HUES64 (cell line): ENCODE measurements around the gene DCST2.

ENCODE experiments used
- H3K27ac ChIP-seq: 2 replicates; pipeline ENCODE4 v1.7.0; 2013; ENCODE audit warnings: low read depth, low read length, inconsistent platforms
- H3K27me3 ChIP-seq: 2 replicates; pipeline ENCODE4 v1.6.1; 2013; ENCODE audit warnings: mild to moderate bottlenecking, low read length; ENCODE audit not compliant: insufficient read depth
- H3K36me3 ChIP-seq: 2 replicates; pipeline ENCODE4 v1.6.1; 2013; ENCODE audit warnings: mild to moderate bottlenecking, low read length; ENCODE audit not compliant: insufficient read depth
- H3K4me1 ChIP-seq: 2 replicates; pipeline ENCODE4 v1.6.1; 2013; ENCODE audit warnings: mild to moderate bottlenecking, low read length, moderate library complexity; ENCODE audit not compliant: insufficient read depth
- H3K4me3 ChIP-seq: 2 replicates; pipeline ENCODE4 v1.5.1; 2013; ENCODE audit warnings: mild to moderate bottlenecking, low read length, moderate library complexity
- H3K9ac ChIP-seq: 2 replicates; pipeline ENCODE4 v1.6.1; 2013; ENCODE audit warnings: mild to moderate bottlenecking, low read depth, low read length
- H3K9me3 ChIP-seq: 2 replicates; pipeline ENCODE4 v1.6.1; 2013; ENCODE audit warnings: low read depth, low read length; ENCODE audit not compliant: insufficient read depth
- WGBS: fragments of 150-250, 120-280 bp; methylation state at CpG from one replicate; pipeline ENCODE4 v1.1.7; 2013; ENCODE audit warnings: missing lambda C conversion rate; 5-methylcytosine and 5-hydroxymethylcytosine counted together

The DCST2 gene

GRCh38 chr1:155012026-155012546, 21.5 kb downstream of the DCST2 start:
- Histone ChIP-seq H3K27me3 (no peaks in the 10 kb centered on the region), H3K36me3 (peaks cover 25% of the 10 kb centered on the region), H3K9ac (no peak overlapping the region), H3K9me3 (no peaks in the 10 kb centered on the region), H3K27ac (peak overlapping the region; percentile 58), H3K4me3 (peak overlapping the region; percentile 22; the same call in 1 of the 2 replicates), H3K4me1 (peaks cover 24% of the 10 kb centered on the region)
- 16% methylated on average over 9 of the region's 9 CpGs for WGBS

- peaks cover 25% of the 10 kb centered on the region for H3K36me3 ChIP-seq
- 100% methylated on average over 2 of the region's 6 CpGs for WGBS
These were observed 22.1 kb downstream of the DCST2 start for GRCh38 chr1:155011437-155012025.

GRCh38 chr1:155011004-155011416, 22.6 kb downstream of the DCST2 start:
- peaks cover 17% of the 10 kb centered on the region for H3K4me1 ChIP-seq
- peaks cover 21% of the 10 kb centered on the region for H3K36me3 ChIP-seq
- H3K27ac ChIP-seq, result no peak overlapping the region
- H3K9ac ChIP-seq, result no peak overlapping the region
- H3K27me3 ChIP-seq, result no peaks in the 10 kb centered on the region
- WGBS, result 88% methylated on average over 3 of the region's 5 CpGs
- H3K9me3 ChIP-seq, result no peaks in the 10 kb centered on the region
- no peak overlapping the region for H3K4me3 ChIP-seq

More at GRCh38 chr1:155011437-155012025, 22.1 kb downstream of the DCST2 start:
- no peak overlapping the region for H3K9ac ChIP-seq
- peaks cover 19% of the 10 kb centered on the region for H3K4me1 ChIP-seq
- no peaks in the 10 kb centered on the region for H3K27me3 ChIP-seq
- H3K4me3 ChIP-seq, result no peak overlapping the region
- no peak overlapping the region for H3K27ac ChIP-seq
- no peaks in the 10 kb centered on the region for H3K9me3 ChIP-seq

GRCh38 chr1:155010211-155010918, 23.2 kb downstream of the DCST2 start:
- Histone ChIP-seq H3K4me1 (peaks cover 17% of the 10 kb centered on the region), H3K4me3 (no peak overlapping the region), H3K36me3 (peaks cover 15% of the 10 kb centered on the region), H3K9ac (no peak overlapping the region), H3K27ac (no peak overlapping the region), H3K27me3 (no peaks in the 10 kb centered on the region), H3K9me3 (no peaks in the 10 kb centered on the region)
- WGBS, result 74% methylated on average over 4 of the region's 11 CpGs

GRCh38 chr1:155009742-155010141, 23.8 kb downstream of the DCST2 start:
- no peak overlapping the region for H3K9ac ChIP-seq
- H3K4me3 ChIP-seq, result no peak overlapping the region
- 88% methylated on average over 3 of the region's 5 CpGs for WGBS
- H3K9me3 ChIP-seq, result no peaks in the 10 kb centered on the region
- H3K27ac ChIP-seq, result no peak overlapping the region
- peaks cover 19% of the 10 kb centered on the region for H3K4me1 ChIP-seq
- H3K36me3 ChIP-seq, result peaks cover 9% of the 10 kb centered on the region
- H3K27me3 ChIP-seq, result no peaks in the 10 kb centered on the region

GRCh38 chr1:155009221-155009711, 24.3 kb downstream of the DCST2 start:
- Histone ChIP-seq H3K27ac (no peak overlapping the region), H3K9me3 (no peaks in the 10 kb centered on the region), H3K36me3 (peaks cover 4% of the 10 kb centered on the region), H3K27me3 (no peaks in the 10 kb centered on the region), H3K4me3 (no peak overlapping the region; the same call in 1 of the 2 replicates), H3K9ac (no peak overlapping the region), H3K4me1 (peaks cover 24% of the 10 kb centered on the region)
- WGBS, result 94% methylated on average over 12 of the region's 12 CpGs

- no peaks in the 10 kb centered on the region for H3K36me3 ChIP-seq
- WGBS, result 73% methylated on average over 11 of the region's 16 CpGs
- H3K27me3 ChIP-seq, result no peaks in the 10 kb centered on the region
- no peak overlapping the region for H3K9ac ChIP-seq
- peaks cover 26% of the 10 kb centered on the region for H3K4me1 ChIP-seq
- peak overlapping the region; percentile 28; the same call in 1 of the 2 replicates for H3K4me3 ChIP-seq
- H3K9me3 ChIP-seq, result no peaks in the 10 kb centered on the region
- H3K27ac ChIP-seq, result peak overlapping the region; percentile 49; the same call in 1 of the 2 replicates
These were observed 25.3 kb downstream of the DCST2 start for GRCh38 chr1:155008015-155008941.

GRCh38 chr1:155007251-155007828, 26.2 kb downstream of the DCST2 start:
- no peaks in the 10 kb centered on the region for H3K36me3 ChIP-seq
- H3K27me3 ChIP-seq, result no peaks in the 10 kb centered on the region
- 91% methylated on average over 6 of the region's 6 CpGs for WGBS
- H3K9ac ChIP-seq, result no peak overlapping the region
- no peaks in the 10 kb centered on the region for H3K9me3 ChIP-seq
- no peak overlapping the region for H3K4me3 ChIP-seq
- H3K4me1 ChIP-seq, result peaks cover 19% of the 10 kb centered on the region
- H3K27ac ChIP-seq, result no peak overlapping the region

GRCh38 chr1:155006601-155007101, 26.9 kb downstream of the DCST2 start:
- Histone ChIP-seq H3K27me3 (no peaks in the 10 kb centered on the region), H3K9ac (no peak overlapping the region), H3K9me3 (no peaks in the 10 kb centered on the region), H3K27ac (no peak overlapping the region), H3K36me3 (no peaks in the 10 kb centered on the region), H3K4me3 (no peak overlapping the region), H3K4me1 (peaks cover 16% of the 10 kb centered on the region)
- 78% methylated on average over 2 of the region's 2 CpGs for WGBS
